Transverse colon (tissue), 4 donors: Measurements from ENCODE around the gene ACADS. TPM values are rescaled to one million over a fixed set of nuclear protein-coding genes. Genes with fewer than 3 reads are reported as not detected.

ENCODE experiments used
- DNase-seq: peaks from one replicate; pipeline ENCODE4 v3.0.0-alpha.2; 2019
- H3K27ac ChIP-seq, 4 donors: fragments of 200-600 bp; sonication (generic); 2 replicates each; pipeline ENCODE4 v1.5.1; 2016 to 2018; ENCODE audit warnings: inconsistent platforms in 4 of 4
- H3K27me3 ChIP-seq: fragments of 200-600 bp; sonication (generic); 2 replicates; pipeline ENCODE4 v1.5.1; 2017; ENCODE audit warnings: inconsistent platforms
- H3K36me3 ChIP-seq, 4 donors: fragments of 200-600 bp; sonication (generic); 2 replicates each; pipeline ENCODE4 v1.5.1; 2017 to 2019; ENCODE audit warnings: inconsistent platforms in 4 of 4
- H3K4me1 ChIP-seq, 4 donors: fragments of 200-600 bp; sonication (generic); 2 replicates each; pipeline ENCODE4 v1.5.1; 2017 to 2020; ENCODE audit warnings: inconsistent platforms in 4 of 4
- H3K4me3 ChIP-seq, 4 donors: fragments of 200-600 bp; sonication (generic); 1 replicate in 1 of 4; 2 replicates in 3 of 4; pipeline versions ENCODE4 v1.5.1 to v1.6.1; 2017 to 2019; ENCODE audit warnings: inconsistent platforms in 4 of 4
- H3K9me3 ChIP-seq, 2 donors: fragments of 200-600 bp; sonication (generic); 2 replicates each; pipeline ENCODE4 v1.5.1; 2017 to 2019; ENCODE audit warnings: inconsistent platforms in 2 of 2
- EP300 ChIP-seq: sonication (generic); formaldehyde crosslinking; IDR thresholded peaks from one replicate; pipeline ENCODE4 v1.6.1; 2017; ENCODE audit warnings: antibody characterized with exemption, low read depth
- POLR2A ChIP-seq: fragments of 450-650 bp; IDR thresholded peaks from one replicate; pipeline ENCODE4 v1.6.1; 2016; ENCODE audit warnings: antibody characterized with exemption, mild to moderate bottlenecking, moderate library complexity
- POLR2AphosphoS5 ChIP-seq, 3 donors: sonication (generic); formaldehyde crosslinking; IDR thresholded peaks; one replicate each; pipeline ENCODE4 v1.6.1; 2016; ENCODE audit warnings: antibody characterized with exemption in 3 of 3
- WGBS, 2 donors: methylation state at CpG; one replicate each; pipeline ENCODE4 v1.1.5; 2018; ENCODE audit warnings: low coverage in 1 of 2; 5-methylcytosine and 5-hydroxymethylcytosine counted together
- in situ Hi-C, 4 donors: fragments of 200-750 bp; cut with MboI; loops; one replicate each; pipeline versions ENCODE4 v1.15.0 to v1.15.1; 2017; ENCODE audit warnings: low sequenced_read_pairs in 3 of 4, low pct_ligation_motif_present in 1 of 4, low pct_unique_long_range_greater_than_20kb in 1 of 4
- intact Hi-C: fragments of 100-400 bp; cut with DNase I; formaldehyde crosslinking; loops from one replicate; pipeline ENCODE4 v1.15.1; 2023; ENCODE audit warnings: low total_unique reads
- total RNA-seq, 4 donors: library from RNA; depleted of rRNA; stranded (reverse); fragments of >200 nt; gene quantifications; one replicate each; pipeline ENCODE4 v1.1.0, GENCODE V29; 2016
- TF ChIP-seq, protein P1 (sequence below), 5 experiments: fragments of 200-600 bp in 3 of 5; fragments of 450-650 bp in 2 of 5; sonication (generic) in 3 of 5; IDR thresholded peaks; 1 replicate in 2 of 5; 2 replicates in 3 of 5; pipeline ENCODE4 v1.5.1; 2016 to 2017; ENCODE audit warnings: antibody characterized with exemption in 5 of 5, inconsistent platforms in 3 of 5, mild to moderate bottlenecking in 2 of 5, moderate library complexity in 1 of 5

Gene ACADS
- total RNA-seq, 4 donors from 2014 or later = 224 to 338 (median 297) TPM

DNA sequence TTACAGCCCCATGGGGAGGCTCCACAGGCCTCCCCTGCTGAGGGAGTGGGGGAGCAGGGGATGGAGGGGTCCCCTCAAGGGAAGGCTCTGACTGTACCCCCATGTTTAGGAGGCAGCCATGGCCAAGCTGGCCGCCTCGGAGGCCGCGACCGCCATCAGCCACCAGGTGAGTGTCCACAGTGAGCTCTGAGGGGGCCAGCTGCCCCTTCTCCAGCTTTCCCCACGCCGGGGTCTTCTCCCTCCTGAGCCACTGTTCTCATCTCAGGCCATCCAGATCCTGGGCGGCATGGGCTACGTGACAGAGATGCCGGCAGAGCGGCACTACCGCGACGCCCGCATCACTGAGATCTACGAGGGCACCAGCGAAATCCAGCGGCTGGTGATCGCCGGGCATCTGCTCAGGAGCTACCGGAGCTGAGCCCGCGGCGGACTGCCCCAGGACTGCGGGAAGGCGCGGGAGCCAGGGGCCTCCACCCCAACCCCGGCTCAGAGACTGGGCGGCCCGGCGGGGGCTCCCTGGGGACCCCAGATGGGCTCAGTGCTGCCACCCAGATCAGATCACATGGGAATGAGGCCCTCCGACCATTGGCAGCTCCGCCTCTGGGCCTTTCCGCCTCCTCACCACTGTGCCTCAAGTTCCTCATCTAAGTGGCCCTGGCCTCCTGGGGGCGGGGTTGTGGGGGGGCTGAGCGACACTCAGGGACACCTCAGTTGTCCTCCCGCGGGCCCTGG is 13.6 kb downstream of the ACADS start:
- Histone ChIP-seq H3K4me3 (no peak overlapping the region), H3K27me3 (no peaks in the 10 kb centered on the region), H3K9me3 (no peaks in the 10 kb centered on the region), H3K36me3 (peaks cover 0 to 18% (median 0%) of the 10 kb centered on the region in 4 donors), H3K4me1 (no peaks in the 10 kb centered on the region), H3K27ac (no peak overlapping the region)
- intact Hi-C loops = no loop called here
- in situ Hi-C loops = no loop called here
- DNase-seq = no peak
- 90% methylated on average over 31 of the region's 38 CpGs; no CpG with 5 or more reads in 1 of the 2 donors for WGBS, 2 donors
- TF ChIP-seq POLR2AphosphoS5 (IDR thresholded peaks at IDR 0.05) = no peak
- TF ChIP-seq, protein P1, sequence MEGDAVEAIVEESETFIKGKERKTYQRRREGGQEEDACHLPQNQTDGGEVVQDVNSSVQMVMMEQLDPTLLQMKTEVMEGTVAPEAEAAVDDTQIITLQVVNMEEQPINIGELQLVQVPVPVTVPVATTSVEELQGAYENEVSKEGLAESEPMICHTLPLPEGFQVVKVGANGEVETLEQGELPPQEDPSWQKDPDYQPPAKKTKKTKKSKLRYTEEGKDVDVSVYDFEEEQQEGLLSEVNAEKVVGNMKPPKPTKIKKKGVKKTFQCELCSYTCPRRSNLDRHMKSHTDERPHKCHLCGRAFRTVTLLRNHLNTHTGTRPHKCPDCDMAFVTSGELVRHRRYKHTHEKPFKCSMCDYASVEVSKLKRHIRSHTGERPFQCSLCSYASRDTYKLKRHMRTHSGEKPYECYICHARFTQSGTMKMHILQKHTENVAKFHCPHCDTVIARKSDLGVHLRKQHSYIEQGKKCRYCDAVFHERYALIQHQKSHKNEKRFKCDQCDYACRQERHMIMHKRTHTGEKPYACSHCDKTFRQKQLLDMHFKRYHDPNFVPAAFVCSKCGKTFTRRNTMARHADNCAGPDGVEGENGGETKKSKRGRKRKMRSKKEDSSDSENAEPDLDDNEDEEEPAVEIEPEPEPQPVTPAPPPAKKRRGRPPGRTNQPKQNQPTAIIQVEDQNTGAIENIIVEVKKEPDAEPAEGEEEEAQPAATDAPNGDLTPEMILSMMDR (IDR thresholded peaks at IDR 0.05) = no peak
- no peak for TF ChIP-seq POLR2A
- TF ChIP-seq EP300 = no peak

DNA sequence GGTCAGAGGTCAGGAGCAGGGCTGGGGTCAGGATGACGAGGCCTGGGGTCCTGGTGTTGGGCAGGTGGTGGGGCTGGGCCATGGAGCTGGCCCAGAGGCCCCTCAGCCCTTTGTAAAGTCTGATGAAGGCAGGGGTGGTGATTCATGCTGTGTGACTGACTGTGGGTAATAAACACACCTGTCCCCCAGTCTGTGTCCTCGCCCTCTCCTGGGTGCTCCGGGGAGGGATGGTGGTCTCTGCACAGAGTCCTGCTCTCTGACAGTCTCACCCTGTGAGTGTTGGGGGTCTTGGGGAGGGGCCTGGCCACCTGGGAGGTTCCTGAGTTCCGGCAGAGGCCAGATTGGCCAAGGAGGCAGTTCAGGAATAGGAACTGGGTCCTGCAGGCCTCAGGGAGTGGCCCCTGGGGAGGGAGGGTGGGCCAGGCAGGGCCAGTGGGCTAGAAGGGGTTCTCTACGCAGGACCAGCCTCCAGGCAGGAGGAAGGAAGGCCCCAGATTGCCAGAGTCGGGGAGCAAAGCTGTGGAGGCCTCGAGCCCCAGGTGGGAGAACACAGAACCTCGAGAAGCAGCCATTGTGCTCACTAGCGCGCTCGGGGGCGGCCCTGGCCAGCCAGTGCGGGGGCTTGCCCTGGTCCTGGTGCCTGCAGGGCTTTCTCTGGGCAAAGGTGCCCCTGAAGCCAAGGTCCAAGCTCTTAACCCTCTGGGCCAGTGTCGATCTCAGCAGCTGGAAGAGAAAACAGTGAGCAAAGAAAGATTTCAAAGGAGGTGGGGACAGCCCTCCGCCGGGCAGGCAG is 14.4 kb downstream of the ACADS start:
- WGBS, 2 donors = 91% methylated on average over 16 of the region's 16 CpGs; no CpG with 5 or more reads in 1 of the 2 donors
- peaks cover 0 to 18% (median 0%) of the 10 kb centered on the region in 4 donors for H3K36me3 ChIP-seq
- intact Hi-C loops (no loop called here), in situ Hi-C loops (no loop called here)
- DNase-seq = no peak
- no peak overlapping the region for H3K4me3 ChIP-seq
- H3K4me1 ChIP-seq = no peaks in the 10 kb centered on the region
- H3K27me3 ChIP-seq = no peaks in the 10 kb centered on the region
- no peak for TF ChIP-seq EP300
- no peak for TF ChIP-seq POLR2A
- TF ChIP-seq POLR2AphosphoS5 (IDR thresholded peaks at IDR 0.05) = no peak
- TF ChIP-seq, protein P1 (IDR thresholded peaks at IDR 0.05) = no peak
- no peaks in the 10 kb centered on the region for H3K9me3 ChIP-seq
- no peak overlapping the region for H3K27ac ChIP-seq

GRCh38 chr12:120740871-120741270 is 15.2 kb downstream of the ACADS start:
- DNase-seq = no peak
- TF ChIP-seq EP300 = no peak
- no peak for TF ChIP-seq POLR2A
- TF ChIP-seq, protein P1 (IDR thresholded peaks at IDR 0.05) = no peak
- TF ChIP-seq POLR2AphosphoS5 (IDR thresholded peaks at IDR 0.05) = no peak
- in situ Hi-C loops (no loop called here), intact Hi-C loops (no loop called here)
- Histone ChIP-seq H3K36me3 (peaks cover 0 to 18% (median 0%) of the 10 kb centered on the region in 4 donors), H3K9me3 (no peaks in the 10 kb centered on the region), H3K4me1 (no peaks in the 10 kb centered on the region), H3K27ac (no peak overlapping the region), H3K27me3 (no peaks in the 10 kb centered on the region), H3K4me3 (no peak overlapping the region)
- whole genome bisulfite sequencing, 2 donors = 94% methylated on average over 15 of the region's 15 CpGs; no CpG with 5 or more reads in 1 of the 2 donors
